Measurements from ENCODE around the gene NT5C1A.

The NT5C1A gene

GRCh38 chr1:39671793-39672550 lies at the start of gene NT5C1A:
TSS of gene NT5C1A (minus strand) at chr1:39672107. CDS start at chr1:39672038, 69 bp downstream.
- peaks cover 23% of the 10 kb centered on the region for H3K4me1 ChIP-seq (ENCODE audit: low read length)
- peak within 1 kb of the TSS; percentile 96 for H3K4me3 ChIP-seq (ENCODE audit: low read length)
- H3K9ac ChIP-seq (ENCODE audit: low read length), result peak within 1 kb of the TSS; percentile 78
- no peaks in the 10 kb centered on the region for H3K36me3 ChIP-seq (replicated peaks; ENCODE audit: low read depth, low read length)
- H3K27ac ChIP-seq (ENCODE audit: low read length), result no peak within 1 kb of the TSS
- H3K4me2 ChIP-seq (ENCODE audit: low read length), result peak within 1 kb of the TSS; percentile 95
- no peaks in the 10 kb centered on the region for H3K27me3 ChIP-seq (ENCODE audit: low read depth, low read length)
- no peaks in the 10 kb centered on the region for H3K79me2 ChIP-seq (ENCODE audit: low read length)
- H4K20me1 ChIP-seq (ENCODE audit: insufficient read depth, low read length), result no peaks in the 10 kb centered on the region
- no peaks in the 10 kb centered on the region for H3K9me3 ChIP-seq (ENCODE audit: insufficient read depth, low read length)
- H2AFZ ChIP-seq (ENCODE audit: low read depth, low read length), result peak within 1 kb of the TSS; percentile 64
- TF ChIP-seq CTCF (IDR thresholded peaks at IDR 0.05; ENCODE audit: low read depth, low read length), result no peak
- no peak for TF ChIP-seq EZH2phosphoT487 (IDR thresholded peaks at IDR 0.05; ENCODE audit: low read depth)

GRCh38 chr1:39721664-39722063 lies 49.8 kb upstream of the NT5C1A start:
- Histone ChIP-seq H3K4me2 (ENCODE audit: low read length) (no peak overlapping the region), H3K9ac (ENCODE audit: low read length) (no peak overlapping the region), H3K4me3 (ENCODE audit: low read length) (no peak overlapping the region), H3K36me3 (replicated peaks; ENCODE audit: low read depth, low read length) (no peaks in the 10 kb centered on the region), H3K79me2 (ENCODE audit: low read length) (no peaks in the 10 kb centered on the region), H3K27me3 (ENCODE audit: low read depth, low read length) (peaks cover 15% of the 10 kb centered on the region), H2AFZ (ENCODE audit: low read depth, low read length) (no peak overlapping the region), H3K4me1 (ENCODE audit: low read length) (no peaks in the 10 kb centered on the region), H4K20me1 (ENCODE audit: insufficient read depth, low read length) (no peaks in the 10 kb centered on the region), H3K27ac (ENCODE audit: low read length) (no peak overlapping the region), H3K9me3 (ENCODE audit: insufficient read depth, low read length) (no peaks in the 10 kb centered on the region)
- no peak for TF ChIP-seq CTCF (IDR thresholded peaks at IDR 0.05; ENCODE audit: low read depth, low read length)
- no peak for TF ChIP-seq EZH2phosphoT487 (IDR thresholded peaks at IDR 0.05; ENCODE audit: low read depth)

GRCh38 chr1:39720094-39720999 lies 48.4 kb upstream of the NT5C1A start:
- Histone ChIP-seq H2AFZ (ENCODE audit: low read depth, low read length) (no peak overlapping the region), H3K9me3 (ENCODE audit: insufficient read depth, low read length) (no peaks in the 10 kb centered on the region), H3K27ac (ENCODE audit: low read length) (no peak overlapping the region), H3K79me2 (ENCODE audit: low read length) (no peaks in the 10 kb centered on the region), H3K36me3 (replicated peaks; ENCODE audit: low read depth, low read length) (no peaks in the 10 kb centered on the region), H3K27me3 (ENCODE audit: low read depth, low read length) (peaks cover 15% of the 10 kb centered on the region), H3K4me2 (ENCODE audit: low read length) (peak overlapping the region; percentile 62), H3K4me1 (ENCODE audit: low read length) (no peaks in the 10 kb centered on the region), H3K4me3 (ENCODE audit: low read length) (peak overlapping the region; percentile 34), H4K20me1 (ENCODE audit: insufficient read depth, low read length) (no peaks in the 10 kb centered on the region), H3K9ac (ENCODE audit: low read length) (no peak overlapping the region)
- no peak for TF ChIP-seq EZH2phosphoT487 (IDR thresholded peaks at IDR 0.05; ENCODE audit: low read depth)
- TF ChIP-seq CTCF (IDR thresholded peaks at IDR 0.05; ENCODE audit: low read depth, low read length), result peak; percentile 62

- Histone ChIP-seq H3K27me3 (ENCODE audit: low read depth, low read length) (peaks cover 10% of the 10 kb centered on the region), H2AFZ (ENCODE audit: low read depth, low read length) (no peak overlapping the region), H4K20me1 (ENCODE audit: insufficient read depth, low read length) (no peaks in the 10 kb centered on the region), H3K4me2 (ENCODE audit: low read length) (no peak overlapping the region), H3K4me1 (ENCODE audit: low read length) (no peaks in the 10 kb centered on the region), H3K79me2 (ENCODE audit: low read length) (no peaks in the 10 kb centered on the region), H3K27ac (ENCODE audit: low read length) (no peak overlapping the region), H3K4me3 (ENCODE audit: low read length) (no peak overlapping the region), H3K36me3 (replicated peaks; ENCODE audit: low read depth, low read length) (no peaks in the 10 kb centered on the region), H3K9me3 (ENCODE audit: insufficient read depth, low read length) (no peaks in the 10 kb centered on the region), H3K9ac (ENCODE audit: low read length) (no peak overlapping the region)
- no peak for TF ChIP-seq EZH2phosphoT487 (IDR thresholded peaks at IDR 0.05; ENCODE audit: low read depth)
- TF ChIP-seq CTCF (IDR thresholded peaks at IDR 0.05; ENCODE audit: low read depth, low read length), result no peak
Observed at GRCh38 chr1:39717809-39718208, 45.9 kb upstream of the NT5C1A start.
